Measurements from ENCODE around the gene PEX5L.

The PEX5L gene

DNA sequence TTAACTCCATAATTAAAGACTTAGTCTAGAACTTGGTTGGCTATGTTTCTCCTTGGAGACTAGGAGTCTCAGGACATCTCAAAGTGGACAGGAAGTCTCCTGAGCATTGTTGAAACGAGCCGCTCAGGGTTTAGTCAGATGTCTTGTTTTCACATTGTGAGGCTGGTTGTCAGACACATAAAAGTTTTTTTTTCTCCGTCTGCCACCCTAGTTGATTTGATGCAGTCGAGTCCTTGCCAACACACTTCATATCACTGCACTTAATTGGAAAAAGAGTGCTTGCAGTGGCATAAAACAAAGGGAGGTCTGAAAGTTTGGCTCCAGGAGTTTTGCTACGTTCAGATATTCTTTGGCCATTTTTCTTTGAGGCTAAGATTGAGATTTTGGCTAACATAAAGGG is 291.0 kb downstream of the PEX5L start:
- H3K4me1 ChIP-seq (ENCODE audit: control insufficient read depth, insufficient read depth, low read length, poor library complexity, severe bottlenecking), result no peaks in the 10 kb centered on the region
- H3K4me3 ChIP-seq (ENCODE audit: insufficient read depth, low read depth, low read length, poor library complexity, severe bottlenecking), result no peak overlapping the region
- DNase-seq, result no peak
- no peaks in the 10 kb centered on the region for H3K9me3 ChIP-seq (ENCODE audit: control insufficient read depth, low read length)
- no peaks in the 10 kb centered on the region for H3K27me3 ChIP-seq (replicated peaks; ENCODE audit: control insufficient read depth, insufficient read depth, low read length, poor library complexity, severe bottlenecking)
- H3K27ac ChIP-seq (ENCODE audit: insufficient read depth, low read length, poor library complexity, severe bottlenecking), result no peak overlapping the region
- H3K36me3 ChIP-seq (ENCODE audit: control insufficient read depth, insufficient read depth, low read length), result peaks cover 10% of the 10 kb centered on the region

DNA sequence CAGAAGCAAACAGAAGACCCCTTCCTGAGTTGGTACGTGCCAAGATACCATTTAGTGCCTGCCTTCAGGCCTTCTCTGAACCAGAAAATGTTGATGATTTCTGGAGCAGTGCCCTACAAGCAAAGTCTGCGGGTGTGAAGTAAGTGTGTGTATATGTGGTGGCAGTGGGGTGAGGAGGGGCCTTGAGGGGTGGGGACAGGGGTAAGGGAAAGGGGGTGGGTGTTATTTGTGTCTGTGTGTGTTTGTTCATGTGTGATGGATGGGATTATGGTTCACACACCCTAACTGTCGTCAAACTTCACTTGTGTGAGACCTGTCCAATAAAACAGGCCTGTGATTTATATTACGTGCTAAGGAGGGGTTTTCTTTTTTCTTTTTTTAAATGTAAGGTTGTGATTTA is 291.7 kb downstream of the PEX5L start:
- Histone ChIP-seq H3K27ac (ENCODE audit: insufficient read depth, low read length, poor library complexity, severe bottlenecking) (no peak overlapping the region), H3K27me3 (replicated peaks; ENCODE audit: control insufficient read depth, insufficient read depth, low read length, poor library complexity, severe bottlenecking) (no peaks in the 10 kb centered on the region), H3K36me3 (ENCODE audit: control insufficient read depth, insufficient read depth, low read length) (peaks cover 10% of the 10 kb centered on the region), H3K4me3 (ENCODE audit: insufficient read depth, low read depth, low read length, poor library complexity, severe bottlenecking) (no peak overlapping the region), H3K9me3 (ENCODE audit: control insufficient read depth, low read length) (no peaks in the 10 kb centered on the region), H3K4me1 (ENCODE audit: control insufficient read depth, insufficient read depth, low read length, poor library complexity, severe bottlenecking) (no peaks in the 10 kb centered on the region)
- no peak for DNase-seq

All from effector memory CD4-positive, alpha-beta T cell (primary cell).